CD4-positive, alpha-beta T cell (primary cell): ENCODE measurements around the gene RAD51. TPM values are rescaled to one million over a fixed set of nuclear protein-coding genes. Genes with fewer than 3 reads are reported as not detected.
"Not testable (repeated sequence)": the region's sequence is repeated elsewhere in the genome, so short reads cannot be mapped to it uniquely, and the experiment has no call there.

ENCODE experiments used
- ATAC-seq: fragments of 200-7000 bp; cut with Tn5 transposase; one replicate; pipeline ENCODE4 v1.10.0; 2022; ENCODE audit warnings: mild to moderate bottlenecking; ENCODE audit not compliant: poor library complexity
- CTCF ChIA-PET: fragments of 350-600 bp; sonication (Branson Sonifier 250); formaldehyde crosslinking; loops from one replicate; lab custom pipeline; 2021; ENCODE audit warnings: antibody characterized with exemption, inconsistent platforms; lab: Charles Lee
- POLR2A ChIA-PET: fragments of 350-600 bp; sonication (Branson Sonifier 250); formaldehyde crosslinking; loops from one replicate; lab custom pipeline; 2021; ENCODE audit warnings: antibody characterized with exemption, inconsistent platforms; lab: Charles Lee
- DNase-seq, 14 experiments: peaks; one replicate each; pipeline ENCODE4 v3.0.0-alpha.2; 2013 to 2020; ENCODE audit warnings: mixed read lengths in 2 of 14
- H3K27ac ChIP-seq, 2 donors: one replicate each; pipeline versions ENCODE4 v1.5.1 to v1.7.0; 2013; ENCODE audit warnings: low read length in 2 of 2, low read depth in 1 of 2, mild to moderate bottlenecking in 1 of 2
- H3K27me3 ChIP-seq, 2 experiments: 1 replicate in 1 of 2; 2 replicates in 1 of 2; pipeline versions ENCODE4 v1.6.1 to v1.7.0; 2013; ENCODE audit warnings: low read length in 2 of 2, control low read depth in 1 of 2, mild to moderate bottlenecking in 1 of 2, moderate library complexity in 1 of 2; ENCODE audit not compliant: insufficient read depth in 2 of 2, control insufficient read depth in 1 of 2
- H3K36me3 ChIP-seq: one replicate; pipeline ENCODE4 v1.6.1; 2013; ENCODE audit warnings: low read length, control low read depth; ENCODE audit not compliant: insufficient read depth
- H3K4me1 ChIP-seq: one replicate; pipeline ENCODE4 v1.6.1; 2013; ENCODE audit warnings: low read length, control low read depth; ENCODE audit not compliant: insufficient read depth
- H3K4me3 ChIP-seq: one replicate; pipeline ENCODE4 v1.5.1; 2013; ENCODE audit warnings: mild to moderate bottlenecking, low read length, moderate library complexity
- H3K9me3 ChIP-seq, 2 experiments: 1 replicate in 1 of 2; 2 replicates in 1 of 2; pipeline versions ENCODE4 v1.6.1 to v1.7.0; 2013; ENCODE audit warnings: low read length in 2 of 2, mild to moderate bottlenecking in 2 of 2, control low read depth in 1 of 2, moderate library complexity in 1 of 2; ENCODE audit not compliant: control insufficient read depth in 1 of 2, insufficient read depth in 1 of 2
- H3K27ac Mint-ChIP-seq: one replicate; pipeline ENCODE4 v1.8.0; 2020; ENCODE audit warnings: mixed read lengths
- H3K27me3 Mint-ChIP-seq: one replicate; pipeline ENCODE4 v1.8.0; 2021; ENCODE audit warnings: mixed read lengths
- H3K36me3 Mint-ChIP-seq: one replicate; pipeline ENCODE4 v1.8.0; 2021; ENCODE audit warnings: low read depth, mixed read lengths
- H3K4me1 Mint-ChIP-seq: one replicate; pipeline ENCODE4 v1.8.0; 2021; ENCODE audit warnings: low read depth, mixed read lengths
- H3K4me3 Mint-ChIP-seq: one replicate; pipeline ENCODE4 v1.8.0; 2020; ENCODE audit warnings: mild to moderate bottlenecking, mixed read lengths
- H3K9me3 Mint-ChIP-seq: one replicate; pipeline ENCODE4 v1.8.0; 2020; ENCODE audit warnings: mixed read lengths
- intact Hi-C, 2 experiments: fragments of 100-400 bp; cut with DNase I in 1 of 2; cut with micrococcal nuclease in 1 of 2; formaldehyde crosslinking; loops; one replicate each; pipeline versions ENCODE4 v1.15.1 to v1.9.0; 2023 to 2025; cut with DNase I, micrococcal nuclease
- total RNA-seq, 174 experiments: library from RNA in 2 of 174; stranded (reverse) in 2 of 174; gene quantifications; one replicate each; pipeline ENCODE4 v1.2.3 and lab custom pipeline; 2021 to 2026
- TF ChIP-seq, protein P1 (sequence below): fragments of 200-600 bp; IDR thresholded peaks from one replicate; pipeline ENCODE4 v1.8.0; 2022; ENCODE audit warnings: antibody characterized with exemption, mild to moderate bottlenecking

The RAD51 gene
- total RNA-seq, 2 experiments from 2014 or later: 0.64 to 1.5 TPM

DNA sequence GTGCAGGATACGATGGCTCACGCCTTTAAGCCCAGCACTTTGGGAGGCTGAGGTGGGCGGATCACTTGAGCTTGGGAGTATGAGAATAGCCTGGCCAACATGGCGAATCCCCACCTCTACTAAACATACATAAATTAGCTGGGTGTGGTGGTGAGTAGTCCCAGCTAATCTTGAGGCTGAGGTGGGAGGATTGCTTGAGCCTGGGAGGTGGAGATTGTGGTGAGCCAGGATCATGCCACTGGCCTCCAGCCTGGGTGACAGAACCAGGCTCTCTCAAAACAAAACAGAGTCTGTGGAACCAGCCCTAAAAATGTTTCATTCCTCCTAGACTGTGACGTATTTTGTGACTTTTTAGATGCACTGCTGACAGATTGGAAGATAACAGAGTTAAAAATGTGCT is 34.3 kb upstream of the RAD51 start:
- no peaks in the 10 kb centered on the region for H3K9me3 ChIP-seq
- no peak overlapping the region for H3K27ac ChIP-seq
- CTCF ChIA-PET: interaction anchor here (0.7 kb wide), 1 partner anchor 719 kb away, joined by 3 read pairs; no protein-coding TSS in a partner anchor
- Mint-ChIP-seq H3K27ac (no peak overlapping the region), H3K9me3 (no peaks in the 10 kb centered on the region), H3K36me3 (no peaks in the 10 kb centered on the region), H3K4me1 (no peaks in the 10 kb centered on the region), H3K27me3 (no peaks in the 10 kb centered on the region), H3K4me3 (no peak overlapping the region)
- TF ChIP-seq, protein P1, sequence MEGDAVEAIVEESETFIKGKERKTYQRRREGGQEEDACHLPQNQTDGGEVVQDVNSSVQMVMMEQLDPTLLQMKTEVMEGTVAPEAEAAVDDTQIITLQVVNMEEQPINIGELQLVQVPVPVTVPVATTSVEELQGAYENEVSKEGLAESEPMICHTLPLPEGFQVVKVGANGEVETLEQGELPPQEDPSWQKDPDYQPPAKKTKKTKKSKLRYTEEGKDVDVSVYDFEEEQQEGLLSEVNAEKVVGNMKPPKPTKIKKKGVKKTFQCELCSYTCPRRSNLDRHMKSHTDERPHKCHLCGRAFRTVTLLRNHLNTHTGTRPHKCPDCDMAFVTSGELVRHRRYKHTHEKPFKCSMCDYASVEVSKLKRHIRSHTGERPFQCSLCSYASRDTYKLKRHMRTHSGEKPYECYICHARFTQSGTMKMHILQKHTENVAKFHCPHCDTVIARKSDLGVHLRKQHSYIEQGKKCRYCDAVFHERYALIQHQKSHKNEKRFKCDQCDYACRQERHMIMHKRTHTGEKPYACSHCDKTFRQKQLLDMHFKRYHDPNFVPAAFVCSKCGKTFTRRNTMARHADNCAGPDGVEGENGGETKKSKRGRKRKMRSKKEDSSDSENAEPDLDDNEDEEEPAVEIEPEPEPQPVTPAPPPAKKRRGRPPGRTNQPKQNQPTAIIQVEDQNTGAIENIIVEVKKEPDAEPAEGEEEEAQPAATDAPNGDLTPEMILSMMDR: no peak
- ATAC-seq: no peak
- H3K36me3 ChIP-seq: no peaks in the 10 kb centered on the region
- intact Hi-C loops: no loop called here
- H3K4me1 ChIP-seq: no peaks in the 10 kb centered on the region
- H3K27me3 ChIP-seq: no peaks in the 10 kb centered on the region
- no peak overlapping the region for H3K4me3 ChIP-seq
- no peak for DNase-seq
- POLR2A ChIA-PET: interaction anchor here (0.5 kb wide), 1 partner anchor 24 kb away, joined by 3 read pairs; no protein-coding TSS in a partner anchor

DNA sequence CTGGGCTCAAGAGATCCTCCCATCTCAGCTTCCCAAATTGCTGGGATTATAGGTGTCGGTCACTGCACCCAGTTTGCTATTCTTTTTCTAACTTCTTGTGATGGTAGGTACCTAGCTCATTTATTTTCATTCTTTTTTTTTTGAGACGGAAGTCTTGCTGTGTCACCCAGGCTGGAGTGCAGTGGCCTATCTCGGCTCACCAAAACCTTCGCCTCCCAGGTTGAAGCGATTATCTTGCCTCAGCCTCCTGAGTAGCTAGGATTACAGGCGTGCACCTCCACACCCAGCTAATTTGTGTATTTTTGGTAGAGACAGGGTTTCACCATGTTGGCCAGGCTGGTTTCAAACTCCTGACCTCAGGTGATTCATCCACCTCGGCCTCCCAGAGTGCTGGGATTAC is 30.1 kb upstream of the RAD51 start:
- Mint-ChIP-seq H3K9me3 (no peaks in the 10 kb centered on the region), H3K4me1 (no peaks in the 10 kb centered on the region), H3K4me3 (no peak overlapping the region), H3K36me3 (no peaks in the 10 kb centered on the region), H3K27ac (no peak overlapping the region), H3K27me3 (no peaks in the 10 kb centered on the region)
- intact Hi-C loops: no loop called here
- CTCF ChIA-PET: no interaction called here
- no peak for DNase-seq
- TF ChIP-seq, protein P1: no peak
- Histone ChIP-seq H3K27ac (no peak overlapping the region), H3K27me3 (no peaks in the 10 kb centered on the region), H3K36me3 (no peaks in the 10 kb centered on the region), H3K4me1 (no peaks in the 10 kb centered on the region), H3K4me3 (no peak overlapping the region), H3K9me3 (no peaks in the 10 kb centered on the region)
- POLR2A ChIA-PET: interaction anchor here (1.2 kb wide), 1 partner anchor 15 kb away, joined by 3 read pairs; no protein-coding TSS in a partner anchor
- ATAC-seq: no peak

DNA sequence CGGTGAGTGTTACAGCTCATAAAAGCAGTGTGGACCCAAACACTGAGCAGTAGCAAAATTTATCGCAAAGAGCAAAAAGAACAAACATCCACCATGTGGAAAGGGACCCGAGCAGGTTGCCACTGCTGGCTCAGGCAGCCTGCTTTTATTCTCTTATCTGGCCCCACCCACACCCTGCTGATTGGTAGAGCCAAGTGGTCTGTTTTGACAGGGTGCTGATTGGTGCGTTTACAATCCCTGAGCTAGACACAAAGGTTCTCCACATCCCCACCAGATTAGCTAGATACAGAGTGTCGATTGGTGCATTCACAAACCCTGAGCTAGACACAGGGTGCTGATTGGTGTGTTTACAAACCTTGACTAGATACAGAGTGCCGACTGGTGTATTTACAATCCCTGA is 18.7 kb upstream of the RAD51 start:
- H3K4me3 ChIP-seq, H3K9me3 Mint-ChIP-seq, H3K36me3 Mint-ChIP-seq, H3K27me3 ChIP-seq, H3K27ac ChIP-seq, H3K36me3 ChIP-seq, H3K4me3 Mint-ChIP-seq, POLR2A ChIA-PET, H3K27ac Mint-ChIP-seq, ATAC-seq, H3K9me3 ChIP-seq, H3K27me3 Mint-ChIP-seq, H3K4me1 ChIP-seq, DNase-seq, H3K4me1 Mint-ChIP-seq: not testable (repeated sequence)
- CTCF ChIA-PET: interaction anchor here (1.3 kb wide), 1 partner anchor 106 kb away, joined by 6 read pairs; no protein-coding TSS in a partner anchor
- intact Hi-C loops: loop anchor here (5.0 kb wide), 3 partner anchors 79 to 216 kb away; partner anchors contain the start of gene VPS18 (in 1 of the 2)

DNA sequence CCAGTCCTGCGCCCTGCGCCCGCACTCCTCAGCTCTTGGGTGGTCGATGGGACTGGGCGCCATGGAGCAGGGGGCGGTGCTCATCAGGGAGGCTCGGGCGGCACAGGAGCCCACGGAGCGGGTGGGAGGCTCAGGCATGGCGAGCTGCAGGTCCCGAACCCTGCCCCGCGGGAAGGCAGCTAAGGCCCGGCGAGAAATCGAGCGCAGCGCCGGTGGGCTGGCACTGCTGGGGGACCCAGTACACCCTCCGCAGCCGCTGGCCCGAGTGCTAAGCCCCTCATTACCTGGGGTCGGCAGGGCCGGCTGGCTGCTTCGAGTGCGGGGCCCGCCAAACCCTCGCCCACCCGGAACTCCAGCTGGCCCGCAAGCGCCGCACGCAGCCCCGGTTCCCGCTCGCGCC is 18.1 kb upstream of the RAD51 start:
- H3K9me3 Mint-ChIP-seq, H3K36me3 ChIP-seq, H3K27me3 Mint-ChIP-seq, H3K27me3 ChIP-seq, H3K4me3 ChIP-seq, H3K36me3 Mint-ChIP-seq, DNase-seq, H3K4me3 Mint-ChIP-seq, H3K9me3 ChIP-seq, H3K27ac ChIP-seq, POLR2A ChIA-PET, H3K4me1 Mint-ChIP-seq, ATAC-seq, H3K27ac Mint-ChIP-seq, H3K4me1 ChIP-seq: not testable (repeated sequence)
- intact Hi-C loops: loop anchor here (5.0 kb wide), 3 partner anchors 80 to 215 kb away; partner anchors contain the start of gene VPS18 (in 1 of the 2)
- CTCF ChIA-PET: interaction anchor here (3.0 kb wide), 1 partner anchor 106 kb away, joined by 15 read pairs; no protein-coding TSS in a partner anchor
